Activated CD4-positive, alpha-beta T cell treated with anti-CD3 and anti-CD28 coated beads, Interleukin-2, amount 10 ng/mL, durations not matched to agents 24 days and 14 days (primary cell): Measurements from ENCODE around the gene POLD4. TPM values are rescaled to one million over a fixed set of nuclear protein-coding genes. Genes with fewer than 3 reads are reported as not detected.

Source experiments
- DNase-seq: peaks from one replicate; pipeline ENCODE4 v3.0.0; 2022
- H3K27ac Mint-ChIP-seq: one replicate; pipeline ENCODE4 v1.8.0; 2022; ENCODE audit warnings: mild to moderate bottlenecking, mixed read lengths
- H3K27me3 Mint-ChIP-seq: one replicate; pipeline ENCODE4 v1.8.0; 2022; ENCODE audit warnings: mixed read lengths
- H3K36me3 Mint-ChIP-seq: one replicate; pipeline ENCODE4 v1.8.0; 2022; ENCODE audit warnings: low read depth, mild to moderate bottlenecking, mixed read lengths
- H3K4me1 Mint-ChIP-seq: one replicate; pipeline ENCODE4 v1.8.0; 2021; ENCODE audit warnings: mixed read lengths
- H3K4me3 Mint-ChIP-seq: one replicate; pipeline ENCODE4 v1.8.0; 2022; ENCODE audit warnings: mild to moderate bottlenecking, moderate library complexity, mixed read lengths
- H3K9me3 Mint-ChIP-seq: one replicate; pipeline ENCODE4 v1.8.0; 2021; ENCODE audit warnings: mixed read lengths
- intact Hi-C: fragments of 100-400 bp; cut with micrococcal nuclease; formaldehyde crosslinking; loops from one replicate; pipeline ENCODE4 v1.15.1; 2023
- total RNA-seq: library from RNA; stranded (reverse); gene quantifications from 2 replicates; pipeline ENCODE4 v1.2.3, GENCODE V29; 2022

The POLD4 gene
- total RNA-seq, 1 donor from 2014 or later: 36.0 TPM

- H3K27ac Mint-ChIP-seq: no peak overlapping the region
- no peaks in the 10 kb centered on the region for H3K27me3 Mint-ChIP-seq
- H3K36me3 Mint-ChIP-seq: peaks cover 43% of the 10 kb centered on the region
- no peak overlapping the region for H3K4me3 Mint-ChIP-seq
- intact Hi-C loops: no loop called here
- no peaks in the 10 kb centered on the region for H3K9me3 Mint-ChIP-seq
- no peak for DNase-seq
- peaks cover 40% of the 10 kb centered on the region for H3K4me1 Mint-ChIP-seq
These were observed 42.4 kb upstream of the POLD4 start for GRCh38 chr11:67395555-67396258.

DNA sequence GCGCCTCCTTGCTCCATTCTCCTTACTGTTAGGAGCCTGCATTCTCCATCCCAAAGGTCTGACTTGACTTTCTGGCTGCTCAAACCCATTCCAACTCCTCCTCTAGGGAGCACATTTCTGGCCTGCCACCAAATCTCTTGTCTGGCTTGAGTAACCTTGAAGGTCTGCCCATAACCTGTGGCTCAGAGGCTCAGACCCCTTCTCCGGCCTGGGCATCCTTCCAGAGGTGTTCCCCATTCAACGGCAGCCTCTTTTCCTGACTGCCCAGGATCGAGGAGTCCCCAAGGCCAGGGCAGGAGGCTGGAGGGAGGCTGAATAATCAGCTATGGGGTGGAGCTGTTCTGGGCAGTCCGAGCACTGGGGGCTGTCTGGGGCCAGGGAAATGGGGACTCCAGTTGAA lies 40.6 kb upstream of the POLD4 start:
- intact Hi-C loops: no loop called here
- Mint-ChIP-seq H3K4me3 (peak overlapping the region; percentile 90), H3K4me1 (peaks cover 40% of the 10 kb centered on the region), H3K36me3 (peaks cover 32% of the 10 kb centered on the region), H3K27ac (peak overlapping the region; percentile 72), H3K27me3 (no peaks in the 10 kb centered on the region), H3K9me3 (no peaks in the 10 kb centered on the region)
- no peak for DNase-seq

DNA sequence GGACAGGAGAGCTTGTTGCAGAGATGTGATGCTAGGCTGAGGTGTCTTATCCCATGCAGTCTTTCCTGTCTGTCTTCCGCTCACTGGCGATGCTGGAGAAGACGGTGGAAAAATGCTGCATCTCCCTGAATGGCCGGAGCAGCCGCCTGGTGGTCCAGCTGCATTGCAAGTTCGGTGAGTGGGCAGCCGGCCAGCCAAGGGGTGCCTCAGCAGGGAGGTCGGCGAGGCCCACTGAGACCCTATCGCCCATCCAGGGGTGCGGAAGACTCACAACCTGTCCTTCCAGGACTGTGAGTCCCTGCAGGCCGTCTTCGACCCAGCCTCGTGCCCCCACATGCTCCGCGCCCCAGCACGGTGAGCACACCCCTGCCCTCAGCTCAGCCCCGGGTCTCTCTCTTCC lies 40.1 kb upstream of the POLD4 start:
- intact Hi-C loops: no loop called here
- H3K27ac Mint-ChIP-seq: peak overlapping the region; percentile 72
- no peaks in the 10 kb centered on the region for H3K27me3 Mint-ChIP-seq
- DNase-seq: no peak
- peaks cover 39% of the 10 kb centered on the region for H3K4me1 Mint-ChIP-seq
- no peaks in the 10 kb centered on the region for H3K9me3 Mint-ChIP-seq
- peak overlapping the region; percentile 90 for H3K4me3 Mint-ChIP-seq
- H3K36me3 Mint-ChIP-seq: peaks cover 30% of the 10 kb centered on the region

- Mint-ChIP-seq H3K27ac (peak overlapping the region; percentile 80), H3K4me3 (peak overlapping the region; percentile 90), H3K36me3 (peaks cover 19% of the 10 kb centered on the region), H3K9me3 (no peaks in the 10 kb centered on the region), H3K4me1 (peaks cover 35% of the 10 kb centered on the region), H3K27me3 (no peaks in the 10 kb centered on the region)
- intact Hi-C loops: loop anchor here (1.0 kb wide), 1 partner anchor 9 kb away; the partner anchor contains the start of gene PPP1CA
- DNase-seq: no peak
These were observed 38.9 kb upstream of the POLD4 start for GRCh38 chr11:67392183-67392715.

- Mint-ChIP-seq H3K27ac (peak within 1 kb of the TSS; percentile 80), H3K9me3 (no peaks in the 10 kb centered on the region), H3K4me1 (peaks cover 31% of the 10 kb centered on the region), H3K4me3 (peak within 1 kb of the TSS; percentile 90), H3K36me3 (peaks cover 15% of the 10 kb centered on the region), H3K27me3 (no peaks in the 10 kb centered on the region)
- intact Hi-C loops: loop anchor here (1.0 kb wide), 1 partner anchor 10 kb away; the partner anchor contains the start of gene PPP1CA
- DNase-seq: peak; percentile 97
These were observed 38.2 kb upstream of the POLD4 start, which contains the start of gene RAD9A for GRCh38 chr11:67391304-67392182. RAD9A (plus strand) TSS chr11:67391986; CDS start chr11:67392045, 59 bp downstream.

GRCh38 chr11:67390947-67391303 lies 37.6 kb upstream of the POLD4 start:
- H3K4me1 Mint-ChIP-seq: peaks cover 27% of the 10 kb centered on the region
- DNase-seq: no peak
- peak overlapping the region; percentile 72 for H3K27ac Mint-ChIP-seq
- no peaks in the 10 kb centered on the region for H3K9me3 Mint-ChIP-seq
- intact Hi-C loops: no loop called here
- peaks cover 9% of the 10 kb centered on the region for H3K36me3 Mint-ChIP-seq
- H3K27me3 Mint-ChIP-seq: peaks cover 2% of the 10 kb centered on the region
- peak overlapping the region; percentile 90 for H3K4me3 Mint-ChIP-seq

- peak; percentile 87 for DNase-seq
- intact Hi-C loops: loop anchor here (1.0 kb wide), 1 partner anchor 117 kb away; no protein-coding TSS in a partner anchor
- Mint-ChIP-seq H3K4me1 (peaks cover 27% of the 10 kb centered on the region), H3K36me3 (peaks cover 8% of the 10 kb centered on the region), H3K9me3 (no peaks in the 10 kb centered on the region), H3K27me3 (peaks cover 10% of the 10 kb centered on the region), H3K27ac (peak overlapping the region; percentile 40), H3K4me3 (peak overlapping the region; percentile 62)
These were observed 36.1 kb upstream of the POLD4 start for GRCh38 chr11:67389477-67389876.

DNA sequence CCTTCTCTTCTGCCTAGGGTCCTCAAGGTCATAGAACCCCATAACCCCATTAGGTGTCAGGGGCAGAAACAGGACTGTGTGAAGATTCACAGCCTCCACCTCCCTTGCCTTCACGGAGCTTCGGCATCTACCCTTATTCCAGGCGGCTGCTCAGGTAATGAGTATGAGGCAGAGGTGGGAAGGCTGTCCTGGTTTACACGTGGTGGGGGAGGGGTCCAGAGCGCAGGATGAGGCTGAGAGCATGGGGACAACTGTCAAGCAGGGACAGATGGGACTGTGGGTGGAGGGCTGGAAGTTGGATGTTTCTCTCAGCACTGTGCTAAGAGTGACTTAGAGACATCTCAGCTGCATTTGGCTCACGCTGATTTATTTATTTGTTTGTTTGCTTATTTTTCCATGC lies 34.2 kb upstream of the POLD4 start:
- H3K27me3 Mint-ChIP-seq: peaks cover 14% of the 10 kb centered on the region
- no peaks in the 10 kb centered on the region for H3K36me3 Mint-ChIP-seq
- no peaks in the 10 kb centered on the region for H3K9me3 Mint-ChIP-seq
- no peak overlapping the region for H3K4me3 Mint-ChIP-seq
- H3K4me1 Mint-ChIP-seq: peaks cover 17% of the 10 kb centered on the region
- intact Hi-C loops: no loop called here
- H3K27ac Mint-ChIP-seq: no peak overlapping the region
- no peak for DNase-seq

GRCh38 chr11:67387069-67387468 lies 33.7 kb upstream of the POLD4 start:
- Mint-ChIP-seq H3K4me3 (no peak overlapping the region), H3K27me3 (peaks cover 17% of the 10 kb centered on the region), H3K36me3 (no peaks in the 10 kb centered on the region), H3K27ac (no peak overlapping the region), H3K4me1 (peaks cover 17% of the 10 kb centered on the region), H3K9me3 (no peaks in the 10 kb centered on the region)
- DNase-seq: no peak
- intact Hi-C loops: no loop called here

GRCh38 chr11:67384851-67385366 lies 31.6 kb upstream of the POLD4 start:
- H3K36me3 Mint-ChIP-seq: no peaks in the 10 kb centered on the region
- no peak overlapping the region for H3K27ac Mint-ChIP-seq
- H3K27me3 Mint-ChIP-seq: peaks cover 21% of the 10 kb centered on the region
- intact Hi-C loops: no loop called here
- H3K9me3 Mint-ChIP-seq: no peaks in the 10 kb centered on the region
- no peak overlapping the region for H3K4me3 Mint-ChIP-seq
- no peak for DNase-seq
- H3K4me1 Mint-ChIP-seq: peaks cover 11% of the 10 kb centered on the region

DNA sequence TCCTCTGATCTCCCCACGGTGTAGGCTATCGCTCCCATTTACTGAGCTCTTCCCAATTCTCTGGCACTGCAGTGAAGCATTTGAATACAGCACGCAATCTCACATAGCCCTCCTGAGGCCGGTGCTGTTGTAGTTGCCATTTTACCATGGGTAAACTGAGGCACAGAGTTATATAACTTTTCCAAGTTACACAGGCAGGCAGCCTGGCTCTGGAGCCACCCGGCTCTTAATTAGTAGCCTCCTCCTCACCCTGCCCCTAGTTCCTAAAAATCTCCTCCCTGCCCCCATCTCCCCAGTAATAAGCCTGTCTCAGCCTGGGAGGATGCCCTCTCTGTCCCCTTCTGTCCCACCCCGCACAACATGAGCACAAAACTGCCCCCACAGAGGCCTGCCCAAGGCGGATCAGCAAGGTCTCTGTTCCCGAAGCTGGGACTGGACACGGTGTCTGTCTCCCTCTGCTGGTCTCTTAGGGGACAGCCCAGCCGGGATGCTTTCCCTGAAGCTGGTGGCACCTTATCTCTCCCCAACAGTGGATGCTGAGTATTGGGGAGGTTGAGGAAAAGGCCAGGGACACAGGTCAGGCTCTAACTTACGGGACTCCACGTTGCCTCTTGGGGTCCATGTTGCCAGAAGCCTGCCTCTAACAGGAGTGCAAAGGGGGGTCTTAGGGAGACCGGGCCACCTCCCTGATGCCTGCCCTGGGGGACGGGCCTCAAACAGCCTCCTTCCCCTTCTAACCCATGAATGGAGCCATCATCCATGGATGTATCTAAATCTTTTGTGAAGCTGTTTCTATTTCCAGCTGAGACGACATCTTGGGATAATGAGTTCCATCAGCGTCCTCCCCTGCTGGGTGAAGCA lies 29.2 kb upstream of the POLD4 start:
- no peak overlapping the region for H3K4me3 Mint-ChIP-seq
- peaks cover 2% of the 10 kb centered on the region for H3K4me1 Mint-ChIP-seq
- H3K9me3 Mint-ChIP-seq: no peaks in the 10 kb centered on the region
- no peak overlapping the region for H3K27ac Mint-ChIP-seq
- DNase-seq: peak; percentile 95
- no peaks in the 10 kb centered on the region for H3K36me3 Mint-ChIP-seq
- H3K27me3 Mint-ChIP-seq: peaks cover 23% of the 10 kb centered on the region
- intact Hi-C loops: loop anchor here (1.0 to 2.0 kb wide), 4 partner anchors 25 to 302 kb away; partner anchors contain the start of gene POLD4

DNA sequence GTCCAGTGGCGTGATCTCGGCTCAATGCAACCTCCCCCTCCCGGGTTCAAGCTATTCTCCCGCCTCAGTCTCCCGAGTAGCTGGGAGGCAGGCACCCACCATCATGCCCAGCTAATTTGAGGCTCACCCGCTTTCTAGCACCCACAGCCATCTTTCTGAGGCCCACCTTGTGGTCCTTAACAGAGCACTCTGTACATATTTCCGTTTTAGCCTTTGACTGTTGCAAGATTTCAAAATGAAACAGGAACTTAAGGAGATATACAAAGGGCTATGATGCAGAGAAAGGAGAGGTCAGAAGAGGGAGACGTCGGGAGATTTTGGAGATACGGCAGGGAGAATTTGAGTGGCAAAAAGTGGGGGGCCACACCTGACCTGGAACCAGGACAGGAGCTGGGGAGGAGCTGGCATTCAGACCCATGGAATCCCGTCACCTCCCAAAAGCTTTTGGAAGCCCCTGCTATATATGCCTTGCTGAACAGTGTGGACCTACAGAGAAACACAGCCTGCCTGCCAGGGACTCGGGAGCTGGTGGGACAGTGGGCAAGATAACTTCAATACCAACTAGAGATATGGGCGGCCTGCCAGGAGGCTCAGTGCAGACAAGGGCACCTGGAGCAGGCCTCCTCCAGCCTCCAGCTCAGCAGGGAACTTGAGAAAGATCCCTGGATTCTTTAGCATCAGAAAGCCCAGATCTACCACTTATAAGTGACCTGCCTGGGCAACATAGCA lies 28.1 kb upstream of the POLD4 start:
- Mint-ChIP-seq H3K27me3 (peaks cover 31% of the 10 kb centered on the region), H3K27ac (no peak overlapping the region), H3K9me3 (no peaks in the 10 kb centered on the region), H3K36me3 (no peaks in the 10 kb centered on the region), H3K4me1 (peaks cover 2% of the 10 kb centered on the region), H3K4me3 (no peak overlapping the region)
- no peak for DNase-seq
- intact Hi-C loops: no loop called here
